ENCODE measurements around the gene EID1. TPM values are rescaled to one million over a fixed set of nuclear protein-coding genes. Genes with fewer than 3 reads are reported as not detected.
"Not testable (repeated sequence)": the region's sequence is repeated elsewhere in the genome, so short reads cannot be mapped to it uniquely, and the experiment has no call there.

The EID1 gene
- total and polyA plus RNA-seq, 12 donors = 129 to 255 (median 220) TPM

GRCh38 chr15:48850648-48851047 is 27.3 kb upstream of the EID1 start:
- intact Hi-C loops (cut with DNase I) = loop anchor here in 2 of 10 donors (10.0 kb wide), 2 partner anchors 496 to 564 kb away; no protein-coding TSS in a partner anchor
- 67% methylated on average over 2 of the region's 2 CpGs for WGBS, 2 donors
- Histone ChIP-seq H3K9me3 (peaks cover 0 to 3% (median 0%) of the 10 kb centered on the region in 11 donors), H3K36me3 (no peaks in the 10 kb centered on the region), H3K4me1 (peaks cover 0 to 6% (median 0%) of the 10 kb centered on the region in 9 donors), H3K27me3 (no peaks in the 10 kb centered on the region), H3K4me3 (no peak overlapping the region), H3K27ac (no peak overlapping the region)
- no peak for TF ChIP-seq CTCF (IDR thresholded peaks at IDR 0.05)
- ATAC-seq (no peak), DNase-seq (no peak)

- peaks cover 0 to 13% (median 0%) of the 10 kb centered on the region in 9 donors for H3K4me1 ChIP-seq
- ATAC-seq = no peak
- intact Hi-C loops (cut with DNase I) = loop anchor here in 2 of 10 donors (10.0 kb wide), 2 partner anchors 497 to 563 kb away; no protein-coding TSS in a partner anchor
- no peak overlapping the region for H3K27ac ChIP-seq
- no peak overlapping the region for H3K4me3 ChIP-seq
- no peak for TF ChIP-seq CTCF (IDR thresholded peaks at IDR 0.05)
- H3K27me3 ChIP-seq = no peaks in the 10 kb centered on the region
- H3K36me3 ChIP-seq = no peaks in the 10 kb centered on the region
- H3K9me3 ChIP-seq = peaks cover 0 to 3% (median 0%) of the 10 kb centered on the region in 11 donors
- DNase-seq = no peak
Observed at GRCh38 chr15:48851956-48852355, 26.0 kb upstream of the EID1 start.

GRCh38 chr15:48854434-48854833 is 23.5 kb upstream of the EID1 start:
- not testable (repeated sequence) for H3K36me3 ChIP-seq, H3K9me3 ChIP-seq, H3K27me3 ChIP-seq, H3K4me3 ChIP-seq, H3K27ac ChIP-seq, ATAC-seq, DNase-seq
- 99% methylated on average over 3 of the region's 3 CpGs for WGBS, 2 donors
- peaks cover 0 to 13% (median 0%) of the 10 kb centered on the region in 9 donors for H3K4me1 ChIP-seq
- intact Hi-C loops (cut with DNase I) = loop anchor here in 2 of 10 donors (10.0 kb wide), 2 partner anchors 500 to 560 kb away; no protein-coding TSS in a partner anchor

- peak overlapping the region in 1 of 10 donors; percentile 10 for H3K27ac ChIP-seq
- TF ChIP-seq CTCF (IDR thresholded peaks at IDR 0.05) = peak in 7 of 9 donors; percentile 37 to 60 (median 49)
- H3K27me3 ChIP-seq = no peaks in the 10 kb centered on the region
- H3K4me3 ChIP-seq = no peak overlapping the region
- intact Hi-C loops (cut with DNase I) = loop anchor here in 3 of 10 donors (5.0 to 10.0 kb wide), 3 partner anchors 498 to 559 kb away; no protein-coding TSS in a partner anchor
- 20 to 21% methylated on average over 6 of the region's 6 CpGs for WGBS, 2 donors
- DNase-seq (peak in 1 of 2 donors; percentile 16), ATAC-seq (peak in 7 of 8 donors; percentile 68 to 89 (median 80))
- no peaks in the 10 kb centered on the region for H3K36me3 ChIP-seq
- peaks cover 0 to 3% (median 0%) of the 10 kb centered on the region in 11 donors for H3K9me3 ChIP-seq
- H3K4me1 ChIP-seq = peaks cover 0 to 13% (median 0%) of the 10 kb centered on the region in 9 donors
Observed at GRCh38 chr15:48855501-48856440, 22.2 kb upstream of the EID1 start.
